Measurements from ENCODE around the gene TIMP2.

TIMP2 gene

GRCh38 chr17:78944026-78944425 is 18.8 kb upstream of the TIMP2 start:
- no peak for TF ChIP-seq REST (IDR thresholded peaks at IDR 0.05; ENCODE audit: insufficient read depth in 1 of 2, low read depth in 2 of 2, low read length in 2 of 2)
- no peak for TF ChIP-seq POLR2AphosphoS5 (IDR thresholded peaks at IDR 0.05; ENCODE audit: low read depth, low read length)
- TF ChIP-seq FOXP2 (optimal IDR thresholded peaks at IDR 0.05; ENCODE audit: borderline replicate concordance, extremely low read depth, extremely low read length, insufficient read depth): no peak
- no peak for TF ChIP-seq SIN3A (IDR thresholded peaks at IDR 0.05; ENCODE audit: borderline replicate concordance, insufficient read depth, low read length)
- TF ChIP-seq TAF1 (IDR thresholded peaks at IDR 0.05; ENCODE audit: borderline replicate concordance, insufficient read depth, low read length): no peak

DNA sequence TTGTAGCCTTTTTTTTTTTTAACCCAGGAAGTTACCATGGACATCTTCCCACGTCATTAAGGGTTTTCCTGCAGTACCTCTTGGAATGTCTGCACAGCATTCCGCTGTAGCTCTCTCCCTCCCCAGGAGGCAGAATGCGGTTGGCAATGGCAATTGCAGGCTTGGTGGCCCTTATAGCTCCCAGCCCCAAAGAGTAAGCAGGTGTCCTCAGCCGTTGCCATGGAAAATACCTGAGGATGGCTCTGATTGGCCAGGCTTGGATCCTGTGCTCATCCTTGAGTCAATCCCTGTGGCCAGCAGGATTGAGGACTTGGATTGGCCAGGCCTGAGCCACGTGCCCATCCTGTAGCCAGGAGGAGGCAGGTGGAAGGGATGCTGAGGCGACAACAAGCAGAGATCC is 15.5 kb upstream of the TIMP2 start:
- TF ChIP-seq SIN3A (IDR thresholded peaks at IDR 0.05; ENCODE audit: borderline replicate concordance, insufficient read depth, low read length) (no peak), REST (IDR thresholded peaks at IDR 0.05; ENCODE audit: insufficient read depth in 1 of 2, low read depth in 2 of 2, low read length in 2 of 2) (no peak), FOXP2 (optimal IDR thresholded peaks at IDR 0.05; ENCODE audit: borderline replicate concordance, extremely low read depth, extremely low read length, insufficient read depth) (no peak), POLR2AphosphoS5 (IDR thresholded peaks at IDR 0.05; ENCODE audit: low read depth, low read length) (no peak), TAF1 (IDR thresholded peaks at IDR 0.05; ENCODE audit: borderline replicate concordance, insufficient read depth, low read length) (no peak)

DNA sequence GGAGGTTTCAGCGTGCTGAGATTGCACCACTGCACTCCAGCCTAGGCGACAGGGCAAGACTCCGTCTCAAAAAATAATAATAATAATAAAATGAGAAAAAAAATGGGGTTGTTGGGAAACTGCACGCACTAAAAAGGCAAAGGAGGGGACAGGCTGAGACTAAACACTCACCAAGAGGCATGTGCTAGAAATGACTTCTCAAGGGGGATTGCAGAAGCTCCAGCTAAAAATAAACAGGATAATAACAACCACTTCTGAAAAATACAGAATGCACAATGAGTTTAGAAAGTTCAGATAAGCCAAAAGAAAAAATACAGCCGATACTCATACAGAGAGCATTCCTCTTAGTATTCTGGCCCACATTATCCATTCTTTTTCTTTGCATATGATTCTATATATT is 15.1 kb upstream of the TIMP2 start:
- TF ChIP-seq REST (IDR thresholded peaks at IDR 0.05; ENCODE audit: insufficient read depth in 1 of 2, low read depth in 2 of 2, low read length in 2 of 2): no peak
- TF ChIP-seq SIN3A (IDR thresholded peaks at IDR 0.05; ENCODE audit: borderline replicate concordance, insufficient read depth, low read length): no peak
- TF ChIP-seq TAF1 (IDR thresholded peaks at IDR 0.05; ENCODE audit: borderline replicate concordance, insufficient read depth, low read length): no peak
- no peak for TF ChIP-seq POLR2AphosphoS5 (IDR thresholded peaks at IDR 0.05; ENCODE audit: low read depth, low read length)
- no peak for TF ChIP-seq FOXP2 (optimal IDR thresholded peaks at IDR 0.05; ENCODE audit: borderline replicate concordance, extremely low read depth, extremely low read length, insufficient read depth)

DNA sequence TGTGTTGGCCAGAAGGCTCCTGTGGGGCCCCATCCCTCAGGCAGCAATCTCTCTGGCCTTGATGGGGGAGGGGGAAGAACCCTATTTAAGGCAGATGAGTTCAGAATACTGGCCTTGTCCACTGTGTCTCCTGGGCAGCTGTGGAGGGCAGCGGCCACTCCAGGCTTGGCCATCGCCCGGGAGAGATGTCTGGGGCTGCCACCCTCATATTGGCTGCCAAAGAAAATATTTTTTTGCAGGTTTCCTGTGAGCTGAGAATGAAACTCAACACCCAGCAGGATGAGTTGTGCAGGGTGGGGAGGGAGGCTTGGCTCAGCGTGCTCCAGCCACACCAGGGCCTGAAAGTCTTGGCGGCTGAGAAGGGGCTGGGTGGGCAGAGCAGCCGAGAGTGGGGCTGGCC is 14.4 kb upstream of the TIMP2 start:
- no peak for TF ChIP-seq TAF1 (IDR thresholded peaks at IDR 0.05; ENCODE audit: borderline replicate concordance, insufficient read depth, low read length)

GRCh38 chr17:78937561-78937960 is 12.4 kb upstream of the TIMP2 start:
- no peak for TF ChIP-seq FOXP2 (optimal IDR thresholded peaks at IDR 0.05; ENCODE audit: borderline replicate concordance, extremely low read depth, extremely low read length, insufficient read depth)
- no peak for TF ChIP-seq POLR2AphosphoS5 (IDR thresholded peaks at IDR 0.05; ENCODE audit: low read depth, low read length)
- no peak for TF ChIP-seq REST (IDR thresholded peaks at IDR 0.05; ENCODE audit: insufficient read depth in 1 of 2, low read depth in 2 of 2, low read length in 2 of 2)
- no peak for TF ChIP-seq TAF1 (IDR thresholded peaks at IDR 0.05; ENCODE audit: borderline replicate concordance, insufficient read depth, low read length)
- TF ChIP-seq SIN3A (IDR thresholded peaks at IDR 0.05; ENCODE audit: borderline replicate concordance, insufficient read depth, low read length): no peak
